ENCODE results near the gene IL4R.

DNA sequence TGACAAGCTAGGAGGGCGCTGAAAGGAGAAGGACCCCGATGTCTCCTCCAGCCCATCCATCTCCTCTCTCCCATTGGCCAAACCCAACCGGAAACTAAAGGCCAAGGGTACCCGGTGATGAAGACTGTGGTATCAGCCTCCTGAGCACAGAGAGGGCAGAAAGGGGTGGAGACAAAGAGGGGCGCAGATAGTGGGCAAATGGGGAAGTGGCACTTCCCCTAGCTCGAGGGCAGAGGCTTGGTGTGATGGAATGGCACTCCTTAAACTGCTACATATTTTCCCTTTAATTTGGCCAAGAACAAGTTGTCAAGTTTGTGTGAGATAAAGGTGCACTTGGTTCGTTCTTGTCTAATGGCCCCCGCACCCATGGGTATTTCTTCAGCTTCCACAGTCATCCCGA, 27.8 kb downstream of the IL4R start:
- TF ChIP-seq, protein P1, sequence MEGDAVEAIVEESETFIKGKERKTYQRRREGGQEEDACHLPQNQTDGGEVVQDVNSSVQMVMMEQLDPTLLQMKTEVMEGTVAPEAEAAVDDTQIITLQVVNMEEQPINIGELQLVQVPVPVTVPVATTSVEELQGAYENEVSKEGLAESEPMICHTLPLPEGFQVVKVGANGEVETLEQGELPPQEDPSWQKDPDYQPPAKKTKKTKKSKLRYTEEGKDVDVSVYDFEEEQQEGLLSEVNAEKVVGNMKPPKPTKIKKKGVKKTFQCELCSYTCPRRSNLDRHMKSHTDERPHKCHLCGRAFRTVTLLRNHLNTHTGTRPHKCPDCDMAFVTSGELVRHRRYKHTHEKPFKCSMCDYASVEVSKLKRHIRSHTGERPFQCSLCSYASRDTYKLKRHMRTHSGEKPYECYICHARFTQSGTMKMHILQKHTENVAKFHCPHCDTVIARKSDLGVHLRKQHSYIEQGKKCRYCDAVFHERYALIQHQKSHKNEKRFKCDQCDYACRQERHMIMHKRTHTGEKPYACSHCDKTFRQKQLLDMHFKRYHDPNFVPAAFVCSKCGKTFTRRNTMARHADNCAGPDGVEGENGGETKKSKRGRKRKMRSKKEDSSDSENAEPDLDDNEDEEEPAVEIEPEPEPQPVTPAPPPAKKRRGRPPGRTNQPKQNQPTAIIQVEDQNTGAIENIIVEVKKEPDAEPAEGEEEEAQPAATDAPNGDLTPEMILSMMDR (IDR thresholded peaks at IDR 0.05) = no peak
- no peak for TF ChIP-seq POLR2A (IDR thresholded peaks at IDR 0.05)
- TF ChIP-seq EP300 (IDR thresholded peaks at IDR 0.05) = no peak
